GM13977 (cell line): Measurements from ENCODE around the gene PCSK5.

ENCODE experiments used
- DNase-seq: peaks from one replicate; pipeline ENCODE4 v3.0.0; 2012; ENCODE audit warnings: low spot score
- in situ Hi-C: fragments of 300-500 bp; cut with MboI; formaldehyde crosslinking; loops from one replicate; pipeline ENCODE4 v1.12.0; 2022; ENCODE audit warnings: low sequenced_read_pairs, low pct_unique_long_range_greater_than_20kb, mixed read lengths, inconsistent platforms; ENCODE audit not compliant: unreplicated experiment
- TF ChIP-seq, protein P1 (sequence below): IDR thresholded peaks from 2 replicates; pipeline ENCODE4 v1.5.1; 2012; ENCODE audit warnings: mild to moderate bottlenecking, control low read depth; ENCODE audit not compliant: insufficient read depth; ENCODE audit errors: extremely low read depth, missing control alignments

Gene PCSK5

DNA sequence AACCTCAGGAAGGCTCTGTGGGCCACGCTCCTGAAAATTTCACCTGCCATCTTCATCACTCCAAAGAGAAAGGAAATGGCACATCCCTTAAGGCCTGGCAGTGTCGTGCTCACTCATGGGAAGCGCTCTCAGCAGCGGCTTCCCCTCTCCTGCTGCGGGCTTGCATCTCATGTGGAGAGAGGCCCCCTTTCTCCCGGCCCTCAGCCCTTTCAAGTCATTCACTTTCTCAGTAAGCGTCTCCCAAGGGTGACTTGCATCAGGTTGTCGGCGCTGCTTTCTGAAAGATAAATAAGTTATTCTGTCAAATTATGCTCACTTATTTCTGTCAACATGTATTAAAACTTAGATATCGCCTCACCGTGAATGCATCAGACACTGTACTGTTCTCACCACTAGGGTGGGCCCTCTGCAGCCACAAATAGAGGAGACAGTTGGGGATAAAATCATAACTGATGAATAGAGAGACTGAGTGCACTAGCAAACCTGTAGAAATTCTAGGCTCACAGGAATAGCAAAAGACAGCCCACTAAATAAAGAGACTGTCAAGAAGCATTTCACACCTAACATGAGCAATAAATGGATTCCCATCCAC is 329.2 kb downstream of the PCSK5 start:
- TF ChIP-seq, protein P1, sequence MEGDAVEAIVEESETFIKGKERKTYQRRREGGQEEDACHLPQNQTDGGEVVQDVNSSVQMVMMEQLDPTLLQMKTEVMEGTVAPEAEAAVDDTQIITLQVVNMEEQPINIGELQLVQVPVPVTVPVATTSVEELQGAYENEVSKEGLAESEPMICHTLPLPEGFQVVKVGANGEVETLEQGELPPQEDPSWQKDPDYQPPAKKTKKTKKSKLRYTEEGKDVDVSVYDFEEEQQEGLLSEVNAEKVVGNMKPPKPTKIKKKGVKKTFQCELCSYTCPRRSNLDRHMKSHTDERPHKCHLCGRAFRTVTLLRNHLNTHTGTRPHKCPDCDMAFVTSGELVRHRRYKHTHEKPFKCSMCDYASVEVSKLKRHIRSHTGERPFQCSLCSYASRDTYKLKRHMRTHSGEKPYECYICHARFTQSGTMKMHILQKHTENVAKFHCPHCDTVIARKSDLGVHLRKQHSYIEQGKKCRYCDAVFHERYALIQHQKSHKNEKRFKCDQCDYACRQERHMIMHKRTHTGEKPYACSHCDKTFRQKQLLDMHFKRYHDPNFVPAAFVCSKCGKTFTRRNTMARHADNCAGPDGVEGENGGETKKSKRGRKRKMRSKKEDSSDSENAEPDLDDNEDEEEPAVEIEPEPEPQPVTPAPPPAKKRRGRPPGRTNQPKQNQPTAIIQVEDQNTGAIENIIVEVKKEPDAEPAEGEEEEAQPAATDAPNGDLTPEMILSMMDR, result peak; percentile 7
- in situ Hi-C loops, result no loop called here
- no peak for DNase-seq

DNA sequence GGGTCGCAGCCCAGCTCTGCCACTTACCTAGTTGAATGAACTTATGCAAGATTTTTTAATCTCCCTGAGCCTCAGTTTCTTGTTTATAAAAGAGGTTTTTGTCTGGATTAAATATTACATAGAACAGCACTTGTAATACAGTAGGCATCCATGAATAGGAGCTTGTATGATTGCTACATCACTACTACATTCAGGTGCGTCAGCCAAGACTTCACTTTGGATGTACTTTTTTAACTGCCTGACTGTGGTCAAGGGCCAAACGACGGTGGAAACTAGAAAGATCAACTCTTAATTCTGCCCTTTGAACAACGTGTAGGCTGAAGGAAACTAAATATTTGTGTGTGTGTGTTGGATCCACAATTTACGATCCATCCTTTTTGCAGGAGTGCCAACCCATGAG is 330.9 kb downstream of the PCSK5 start:
- DNase-seq, result no peak
- in situ Hi-C loops, result no loop called here
- TF ChIP-seq, protein P1, result no peak

DNA sequence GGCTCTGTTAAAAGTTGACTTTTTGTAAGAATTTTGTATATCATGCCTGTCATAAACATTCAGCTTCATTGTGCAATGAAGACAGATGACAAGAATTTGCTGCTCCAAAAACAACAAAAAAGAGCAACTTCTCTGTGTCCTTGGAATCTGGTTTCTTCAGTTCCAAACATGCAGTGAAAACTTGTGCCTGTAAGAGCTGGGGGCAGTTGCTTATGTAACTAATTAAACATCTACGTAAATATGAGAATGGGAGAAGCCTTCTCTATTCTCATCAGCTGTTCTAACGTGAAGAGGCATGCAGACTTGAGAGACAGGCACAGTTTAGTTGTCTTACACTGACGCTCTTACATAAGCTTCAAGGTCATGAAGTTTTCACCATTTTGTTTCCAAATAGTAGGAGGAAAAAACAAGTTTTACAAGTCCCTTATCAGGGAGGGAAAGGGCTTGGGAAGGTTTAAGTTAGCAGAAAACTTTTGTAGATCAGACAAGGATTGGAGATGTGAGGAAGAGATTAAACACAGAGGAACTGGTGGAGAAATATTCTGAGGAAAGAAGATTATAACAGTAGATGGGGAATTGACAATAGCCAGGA is 333.4 kb downstream of the PCSK5 start:
- no peak for DNase-seq
- in situ Hi-C loops, result no loop called here
- TF ChIP-seq, protein P1, result no peak

DNA sequence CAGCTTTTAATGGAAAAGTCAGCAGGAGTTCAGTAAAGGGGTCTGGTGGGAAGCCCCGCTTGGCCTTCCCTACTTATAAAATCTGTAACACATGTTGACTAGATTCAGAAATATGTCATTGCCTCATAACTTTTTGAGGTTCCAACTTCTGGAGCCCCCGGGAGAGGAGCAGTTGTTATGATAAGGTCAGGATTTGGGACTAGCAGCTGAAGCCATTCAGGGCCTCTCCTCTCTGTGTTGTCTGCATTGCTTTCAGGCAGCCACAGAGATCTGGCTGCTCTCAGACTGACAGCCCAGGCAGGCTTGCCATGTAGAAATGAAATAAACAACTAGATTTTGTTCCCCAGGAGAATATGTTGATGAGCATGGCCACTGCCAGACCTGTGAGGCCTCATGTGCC is 336.7 kb downstream of the PCSK5 start:
- TF ChIP-seq, protein P1, result no peak
- in situ Hi-C loops, result no loop called here

DNA sequence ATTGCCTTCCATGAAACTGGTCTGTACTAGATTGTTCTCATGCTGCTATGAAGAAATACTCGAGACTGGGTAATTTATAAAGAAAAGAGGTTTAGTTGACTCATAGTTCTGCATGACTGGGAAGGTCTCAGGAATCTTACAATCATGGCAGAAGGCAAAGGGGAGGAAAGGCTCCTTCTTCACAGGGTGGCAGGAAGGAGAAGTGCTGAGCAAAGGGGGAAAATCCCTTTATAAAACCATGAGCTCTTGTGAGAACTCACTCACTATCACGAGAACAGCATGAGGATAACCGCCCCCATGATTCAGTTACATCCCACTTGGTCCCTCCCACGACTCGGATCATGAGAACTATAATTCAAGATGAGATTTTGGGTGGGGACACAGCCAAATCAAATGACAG is 340.5 kb downstream of the PCSK5 start:
- DNase-seq, result no peak
- in situ Hi-C loops, result no loop called here
- TF ChIP-seq, protein P1, result no peak

More for the DNA sequence above, 336.7 kb downstream of the PCSK5 start:
- DNase-seq, result no peak

DNA sequence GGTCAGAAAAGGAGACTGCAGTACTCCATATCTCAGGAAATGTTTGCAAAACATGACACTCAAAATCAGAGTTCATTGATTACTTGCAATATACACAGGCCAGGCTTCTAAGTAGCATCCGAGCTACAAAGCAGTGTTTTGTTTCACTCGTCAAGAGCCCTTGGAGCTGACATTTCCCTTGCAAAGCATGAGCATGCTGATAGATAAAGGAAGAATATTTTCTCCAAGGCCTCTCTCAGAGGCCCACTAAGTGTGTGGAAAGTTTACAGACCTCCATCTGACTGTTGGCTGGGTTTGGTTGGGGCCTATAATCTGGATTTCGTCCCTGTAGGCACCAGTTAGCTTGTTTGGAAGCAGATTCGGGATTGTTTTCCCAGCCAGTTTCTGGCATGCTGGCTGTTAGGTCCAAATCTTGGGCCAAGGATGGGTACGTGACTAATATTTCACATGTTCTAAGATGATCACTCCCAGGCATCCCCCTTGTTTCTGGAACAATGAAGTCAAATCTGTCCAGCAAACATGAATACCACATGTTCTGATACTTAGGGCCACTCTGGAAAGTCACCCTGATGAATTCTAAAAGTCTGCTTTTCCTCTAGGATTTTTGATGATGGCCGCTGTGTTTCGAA is 342.5 kb downstream of the PCSK5 start:
- TF ChIP-seq, protein P1, result no peak
- in situ Hi-C loops, result no loop called here

More for the DNA sequence above, 342.5 kb downstream of the PCSK5 start:
- no peak for DNase-seq
